K562 (cell line): Measurements from ENCODE around the gene STON2. TPM values are rescaled to one million over a fixed set of nuclear protein-coding genes. Genes with fewer than 3 reads are reported as not detected.

ENCODE experiments used
- CHD4 ChIP-seq: fragments of 200-600 bp; sonication (generic); IDR thresholded peaks from 3 replicates; pipeline ENCODE4 v1.6.1; 2012; ENCODE audit warnings: low read depth, mild to moderate bottlenecking, mixed read lengths, low read length, inconsistent platforms; ENCODE audit not compliant: insufficient read depth, insufficient replicate concordance, poor library complexity, severe bottlenecking
- DACH1 ChIP-seq: fragments of 450-650 bp; IDR thresholded peaks from 2 replicates; pipeline ENCODE4 v1.6.1; 2018; ENCODE audit not compliant: partially characterized antibody
- ETV6 ChIP-seq, 3 experiments: fragments of 150-350 bp in 1 of 3; sonication (generic) in 1 of 3; formaldehyde crosslinking in 1 of 3; IDR thresholded peaks; 2 replicates each; pipeline versions ENCODE4 v1.6.1 to v1.8.0; 2014 to 2022; ENCODE audit warnings: borderline replicate concordance in 2 of 3, low read depth in 2 of 3, antibody characterized with exemption in 1 of 3, low read length in 1 of 3, mild to moderate bottlenecking in 1 of 3, missing genetic modification reagents in 1 of 3
- FUS ChIP-seq: fragments of 200-400 bp; formaldehyde crosslinking; optimal IDR thresholded peaks from 2 replicates; pipeline ENCODE3; 2017; ENCODE audit warnings: low read depth, low read length
- KLF6 ChIP-seq: fragments of 250-450 bp; sonication (Bioruptor Pico); IDR thresholded peaks from 2 replicates; pipeline ENCODE4 v1.4.0; 2020; ENCODE audit warnings: mild to moderate bottlenecking, moderate library complexity, borderline replicate concordance
- NFATC3 ChIP-seq: fragments of 450-650 bp; IDR thresholded peaks from 2 replicates; pipeline ENCODE4 v1.6.1; 2017; ENCODE audit warnings: mild to moderate bottlenecking
- PHB ChIP-seq: fragments of 250-450 bp; sonication (Bioruptor Pico); IDR thresholded peaks from 2 replicates; pipeline ENCODE4 v1.5.0; 2021
- POLR2AphosphoS2 ChIP-seq: IDR thresholded peaks from 2 replicates; pipeline ENCODE4 v1.6.1; 2012; ENCODE audit warnings: low read length, improper control_type of control experiment
- TBL1XR1 ChIP-seq, 2 experiments: IDR thresholded peaks; 2 replicates each; pipeline ENCODE4 v1.6.1; 2012; ENCODE audit warnings: improper control_type of control experiment in 2 of 2, low read length in 2 of 2, mild to moderate bottlenecking in 1 of 2
- ZFP1 ChIP-seq: fragments of 450-650 bp; formaldehyde crosslinking; IDR thresholded peaks from 2 replicates; pipeline ENCODE4 v1.4.0; 2020; ENCODE audit warnings: mild to moderate bottlenecking, mixed read lengths
- ZNF232 ChIP-seq: sonication (generic); formaldehyde crosslinking; IDR thresholded peaks from 2 replicates; pipeline ENCODE4 v1.8.0; 2022; ENCODE audit warnings: mild to moderate bottlenecking, missing genetic modification reagents
- ZNF311 ChIP-seq: fragments of 250-450 bp; sonication (Bioruptor Pico); IDR thresholded peaks from 2 replicates; pipeline ENCODE4 v1.4.0; 2020; ENCODE audit warnings: mild to moderate bottlenecking, moderate library complexity
- ZNF766 ChIP-seq: fragments of 200-800 bp; sonication (Bioruptor generic); conservative IDR thresholded peaks from 2 replicates; pipeline ENCODE4 v1.6.1; 2016; ENCODE audit warnings: missing genetic modification characterization, missing compliant biosample characterization
- ZNF778 ChIP-seq: fragments of 450-650 bp; formaldehyde crosslinking; IDR thresholded peaks from 2 replicates; pipeline ENCODE4 v1.4.0; 2020; ENCODE audit warnings: mild to moderate bottlenecking, moderate library complexity
- ZNF830 ChIP-seq: fragments of 250-450 bp; sonication (Bioruptor Pico); IDR thresholded peaks from 2 replicates; pipeline ENCODE4 v1.5.0; 2021; ENCODE audit warnings: mild to moderate bottlenecking
- polyA plus RNA-seq, 8 experiments: library from polyadenylated mRNA; depleted of rRNA in 4 of 8; stranded (reverse) in 5 of 8; unstranded in 3 of 8; fragments of >200 nt; fragmentation: Nextera tagmentation in 2 of 8; fragmentation: Illumina TruSeq in 1 of 8; extraction: Ambion mirVana in 2 of 8; extraction: Trizol in 1 of 8; gene quantifications; 2 replicates each; pipeline versions ENCODE4 v1.2.1 to v1.2.3, GENCODE V29; 2011 to 2014; ENCODE audit warnings: inconsistent platforms in 1 of 8, missing spikeins in 1 of 8
- total RNA-seq, 7 experiments: library from RNA; depleted of rRNA in 6 of 7; stranded (reverse); fragments of >200 nt in 6 of 7; fragmentation: Illumina TruSeq in 2 of 7; extraction: Trizol in 2 of 7; gene quantifications; 2 replicates each; pipeline versions ENCODE4 v1.2.1 to v1.2.3, GENCODE V29; 2011 to 2021; ENCODE audit warnings: low replicate concordance in 1 of 7
- TF ChIP-seq, protein P1 (sequence below): IDR thresholded peaks from 2 replicates; pipeline ENCODE4 v1.6.1; 2016; ENCODE audit warnings: missing genetic modification characterization, missing compliant biosample characterization
- TF ChIP-seq, protein P2 (sequence below): fragments of 450-650 bp; IDR thresholded peaks from 2 replicates; pipeline ENCODE4 v1.6.1; 2017; ENCODE audit warnings: antibody characterized with exemption
- TF ChIP-seq, protein P3 (sequence below): fragments of 250-450 bp; sonication (Bioruptor Pico); IDR thresholded peaks from 2 replicates; pipeline ENCODE4 v1.4.0; 2020; ENCODE audit warnings: mild to moderate bottlenecking, moderate library complexity

STON2 gene
- total and polyA plus RNA-seq, 9 of the 15 experiments (the other 6 are each of a cell fraction or from before 2014, with no cell fraction given) = 7.8 to 99.3 (median 53.5) TPM

DNA sequence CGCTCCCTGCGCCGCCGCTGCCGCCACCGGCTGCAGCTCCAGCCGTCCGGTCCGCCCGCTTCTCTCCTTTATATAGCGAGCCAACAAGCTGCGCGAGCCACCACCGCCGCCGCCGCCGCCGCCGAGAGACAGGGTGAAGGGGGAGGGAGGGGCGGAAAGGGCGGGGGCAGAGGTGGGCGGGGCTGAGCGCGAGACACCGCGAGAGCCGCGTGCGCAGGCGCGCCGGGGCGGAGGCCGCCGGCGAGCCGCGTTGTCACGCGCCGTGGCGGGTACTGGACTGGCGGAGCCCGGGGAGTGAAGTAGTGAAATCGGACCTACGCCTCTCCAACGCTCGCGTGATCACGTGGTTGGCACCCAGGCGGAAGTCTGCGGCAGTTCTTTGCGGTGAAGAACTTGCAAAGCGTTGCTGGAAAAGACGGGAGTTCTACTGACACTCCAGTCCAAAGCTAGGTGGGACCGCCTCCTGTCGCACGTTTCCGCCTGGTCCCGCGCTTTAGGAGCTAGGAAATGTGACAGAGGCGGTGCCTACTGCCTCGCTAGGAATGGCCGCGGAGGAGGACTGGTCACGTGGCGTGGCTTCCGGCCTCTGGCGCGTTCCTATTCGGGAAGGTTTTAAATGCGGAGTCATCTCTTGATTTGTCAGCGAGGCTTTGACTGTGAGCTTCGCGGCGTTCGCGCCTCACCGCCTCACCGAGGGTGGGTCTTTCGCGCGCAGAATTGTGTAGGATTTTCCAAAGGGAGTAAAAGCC is 179.1 kb downstream of the STON2 start, which contains the start of gene GTF2A1 (continued):
- TF ChIP-seq ZNF766 (no peak; the same call in 1 of the 2 replicates), DACH1 (no peak), POLR2AphosphoS2 (no peak), CHD4 (no peak), FUS (no peak), NFATC3 (no peak), ETV6 (IDR thresholded peaks at IDR 0.05; ENCODE audit: borderline replicate concordance in 1 of 2, low read depth in 2 of 2, low read length in 1 of 2) (no peak), ETV6 (CRISPR knock-in tag; IDR thresholded peaks at IDR 0.05; ENCODE audit: borderline replicate concordance) (no peak; the same call in 1 of the 2 replicates), ZNF311 (CRISPR knock-in tag) (no peak), ZNF778 (CRISPR knock-in tag) (no peak), TBL1XR1 (IDR thresholded peaks at IDR 0.05; ENCODE audit: low read length in 2 of 2) (0 out of 4 replicates have a peak, but pooled peaks of 1 of the 2 experiments have one; percentile 15), ZNF232 (CRISPR knock-in tag) (no peak; the same call in 1 of the 2 replicates), KLF6 (CRISPR knock-in tag) (peak; percentile 21; the same call in 1 of the 2 replicates), ZNF830 (no peak), ZFP1 (CRISPR knock-in tag) (no peak), PHB (CRISPR knock-in tag) (no peak)
- TF ChIP-seq, protein P1, sequence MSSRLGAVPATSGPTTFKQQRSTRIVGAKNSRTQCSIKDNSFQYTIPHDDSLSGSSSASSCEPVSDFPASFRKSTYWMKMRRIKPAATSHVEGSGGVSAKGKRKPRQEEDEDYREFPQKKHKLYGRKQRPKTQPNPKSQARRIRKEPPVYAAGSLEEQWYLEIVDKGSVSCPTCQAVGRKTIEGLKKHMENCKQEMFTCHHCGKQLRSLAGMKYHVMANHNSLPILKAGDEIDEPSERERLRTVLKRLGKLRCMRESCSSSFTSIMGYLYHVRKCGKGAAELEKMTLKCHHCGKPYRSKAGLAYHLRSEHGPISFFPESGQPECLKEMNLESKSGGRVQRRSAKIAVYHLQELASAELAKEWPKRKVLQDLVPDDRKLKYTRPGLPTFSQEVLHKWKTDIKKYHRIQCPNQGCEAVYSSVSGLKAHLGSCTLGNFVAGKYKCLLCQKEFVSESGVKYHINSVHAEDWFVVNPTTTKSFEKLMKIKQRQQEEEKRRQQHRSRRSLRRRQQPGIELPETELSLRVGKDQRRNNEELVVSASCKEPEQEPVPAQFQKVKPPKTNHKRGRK (tag) = no peak
- TF ChIP-seq, protein P2, sequence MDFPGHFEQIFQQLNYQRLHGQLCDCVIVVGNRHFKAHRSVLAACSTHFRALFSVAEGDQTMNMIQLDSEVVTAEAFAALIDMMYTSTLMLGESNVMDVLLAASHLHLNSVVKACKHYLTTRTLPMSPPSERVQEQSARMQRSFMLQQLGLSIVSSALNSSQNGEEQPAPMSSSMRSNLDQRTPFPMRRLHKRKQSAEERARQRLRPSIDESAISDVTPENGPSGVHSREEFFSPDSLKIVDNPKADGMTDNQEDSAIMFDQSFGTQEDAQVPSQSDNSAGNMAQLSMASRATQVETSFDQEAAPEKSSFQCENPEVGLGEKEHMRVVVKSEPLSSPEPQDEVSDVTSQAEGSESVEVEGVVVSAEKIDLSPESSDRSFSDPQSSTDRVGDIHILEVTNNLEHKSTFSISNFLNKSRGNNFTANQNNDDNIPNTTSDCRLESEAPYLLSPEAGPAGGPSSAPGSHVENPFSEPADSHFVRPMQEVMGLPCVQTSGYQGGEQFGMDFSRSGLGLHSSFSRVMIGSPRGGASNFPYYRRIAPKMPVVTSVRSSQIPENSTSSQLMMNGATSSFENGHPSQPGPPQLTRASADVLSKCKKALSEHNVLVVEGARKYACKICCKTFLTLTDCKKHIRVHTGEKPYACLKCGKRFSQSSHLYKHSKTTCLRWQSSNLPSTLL = no peak
- TF ChIP-seq, protein P3, sequence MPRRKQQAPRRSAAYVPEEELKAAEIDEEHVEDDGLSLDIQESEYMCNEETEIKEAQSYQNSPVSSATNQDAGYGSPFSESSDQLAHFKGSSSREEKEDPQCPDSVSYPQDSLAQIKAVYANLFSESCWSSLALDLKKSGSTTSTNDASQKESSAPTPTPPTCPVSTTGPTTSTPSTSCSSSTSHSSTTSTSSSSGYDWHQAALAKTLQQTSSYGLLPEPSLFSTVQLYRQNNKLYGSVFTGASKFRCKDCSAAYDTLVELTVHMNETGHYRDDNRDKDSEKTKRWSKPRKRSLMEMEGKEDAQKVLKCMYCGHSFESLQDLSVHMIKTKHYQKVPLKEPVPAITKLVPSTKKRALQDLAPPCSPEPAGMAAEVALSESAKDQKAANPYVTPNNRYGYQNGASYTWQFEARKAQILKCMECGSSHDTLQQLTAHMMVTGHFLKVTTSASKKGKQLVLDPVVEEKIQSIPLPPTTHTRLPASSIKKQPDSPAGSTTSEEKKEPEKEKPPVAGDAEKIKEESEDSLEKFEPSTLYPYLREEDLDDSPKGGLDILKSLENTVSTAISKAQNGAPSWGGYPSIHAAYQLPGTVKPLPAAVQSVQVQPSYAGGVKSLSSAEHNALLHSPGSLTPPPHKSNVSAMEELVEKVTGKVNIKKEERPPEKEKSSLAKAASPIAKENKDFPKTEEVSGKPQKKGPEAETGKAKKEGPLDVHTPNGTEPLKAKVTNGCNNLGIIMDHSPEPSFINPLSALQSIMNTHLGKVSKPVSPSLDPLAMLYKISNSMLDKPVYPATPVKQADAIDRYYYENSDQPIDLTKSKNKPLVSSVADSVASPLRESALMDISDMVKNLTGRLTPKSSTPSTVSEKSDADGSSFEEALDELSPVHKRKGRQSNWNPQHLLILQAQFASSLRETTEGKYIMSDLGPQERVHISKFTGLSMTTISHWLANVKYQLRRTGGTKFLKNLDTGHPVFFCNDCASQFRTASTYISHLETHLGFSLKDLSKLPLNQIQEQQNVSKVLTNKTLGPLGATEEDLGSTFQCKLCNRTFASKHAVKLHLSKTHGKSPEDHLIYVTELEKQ (CRISPR knock-in tag) = no peak
